ENCODE results near the gene CDYL. TPM values are rescaled to one million over a fixed set of nuclear protein-coding genes. Genes with fewer than 3 reads are reported as not detected.

Gene CDYL
- total RNA-seq, 1 experiment from 2014 or later = 41.6 TPM

- Mint-ChIP-seq H3K27me3 (ENCODE audit: insufficient read depth, unreplicated experiment) (no peaks in the 10 kb centered on the region), H3K27ac (ENCODE audit: unreplicated experiment) (no peak overlapping the region), H3K4me1 (ENCODE audit: low read depth, unreplicated experiment) (no peaks in the 10 kb centered on the region), H3K36me3 (ENCODE audit: insufficient read depth, unreplicated experiment) (no peaks in the 10 kb centered on the region), H3K4me3 (ENCODE audit: unreplicated experiment) (no peak overlapping the region), H3K9me3 (ENCODE audit: unreplicated experiment) (no peaks in the 10 kb centered on the region)
- BruUV-seq (replicated peaks) = no TSS peak
- CTCF ChIA-PET = no interaction called here
- no peaks in the 10 kb centered on the region for H3K4me1 ChIP-seq
- no peaks in the 10 kb centered on the region for H3K9me3 ChIP-seq
- H3K36me3 ChIP-seq (ENCODE audit: control insufficient read depth, insufficient read depth, low read length) = no peaks in the 10 kb centered on the region
- intact Hi-C loops (cut with micrococcal nuclease; ENCODE audit: unreplicated experiment) = no loop called here
- DNase-seq = no peak
- no peaks in the 10 kb centered on the region for H3K27me3 ChIP-seq (replicated peaks; ENCODE audit: control insufficient read depth, insufficient read depth, low read length)
- H3K4me3 ChIP-seq (ENCODE audit: low read depth, low read length) = no peak overlapping the region
- no peak for TF ChIP-seq CTCF (IDR thresholded peaks at IDR 0.05; ENCODE audit: insufficient read depth in 1 of 2, low read depth in 1 of 2, low read length in 1 of 2, severe bottlenecking in 1 of 2, unreplicated experiment in 1 of 2)
- POLR2A ChIA-PET = no interaction called here
Observed at GRCh38 chr6:4871825-4872224, 95.6 kb downstream of the CDYL start.

GRCh38 chr6:4872841-4873240, 96.6 kb downstream of the CDYL start:
- H3K4me3 ChIP-seq (ENCODE audit: low read depth, low read length) = no peak overlapping the region
- BruUV-seq (replicated peaks) = no TSS peak
- Mint-ChIP-seq H3K9me3 (ENCODE audit: unreplicated experiment) (no peaks in the 10 kb centered on the region), H3K27ac (ENCODE audit: unreplicated experiment) (no peak overlapping the region), H3K27me3 (ENCODE audit: insufficient read depth, unreplicated experiment) (no peaks in the 10 kb centered on the region), H3K36me3 (ENCODE audit: insufficient read depth, unreplicated experiment) (no peaks in the 10 kb centered on the region), H3K4me1 (ENCODE audit: low read depth, unreplicated experiment) (no peaks in the 10 kb centered on the region), H3K4me3 (ENCODE audit: unreplicated experiment) (no peak overlapping the region)
- H3K27me3 ChIP-seq (replicated peaks; ENCODE audit: control insufficient read depth, insufficient read depth, low read length) = no peaks in the 10 kb centered on the region
- H3K36me3 ChIP-seq (ENCODE audit: control insufficient read depth, insufficient read depth, low read length) = no peaks in the 10 kb centered on the region
- no peaks in the 10 kb centered on the region for H3K9me3 ChIP-seq
- intact Hi-C loops (cut with micrococcal nuclease; ENCODE audit: unreplicated experiment) = no loop called here
- no peak for DNase-seq
- ChIA-PET POLR2A (no interaction called here), CTCF (no interaction called here)
- H3K4me1 ChIP-seq = no peaks in the 10 kb centered on the region
- TF ChIP-seq CTCF (IDR thresholded peaks at IDR 0.05; ENCODE audit: insufficient read depth in 1 of 2, low read depth in 1 of 2, low read length in 1 of 2, severe bottlenecking in 1 of 2, unreplicated experiment in 1 of 2) = no peak

GRCh38 chr6:4873928-4874327, 97.7 kb downstream of the CDYL start:
- H3K4me3 Mint-ChIP-seq (ENCODE audit: unreplicated experiment) = no peak overlapping the region
- CTCF ChIA-PET = no interaction called here
- H3K27ac Mint-ChIP-seq (ENCODE audit: unreplicated experiment) = no peak overlapping the region

More at GRCh38 chr6:4873928-4874327, 97.7 kb downstream of the CDYL start:
- H3K4me3 ChIP-seq (ENCODE audit: low read depth, low read length) = no peak overlapping the region
- no peaks in the 10 kb centered on the region for H3K36me3 ChIP-seq (ENCODE audit: control insufficient read depth, insufficient read depth, low read length)
- no peaks in the 10 kb centered on the region for H3K27me3 ChIP-seq (replicated peaks; ENCODE audit: control insufficient read depth, insufficient read depth, low read length)
- Mint-ChIP-seq H3K4me1 (ENCODE audit: low read depth, unreplicated experiment) (no peaks in the 10 kb centered on the region), H3K27me3 (ENCODE audit: insufficient read depth, unreplicated experiment) (no peaks in the 10 kb centered on the region), H3K9me3 (ENCODE audit: unreplicated experiment) (no peaks in the 10 kb centered on the region), H3K36me3 (ENCODE audit: insufficient read depth, unreplicated experiment) (no peaks in the 10 kb centered on the region)
- no peaks in the 10 kb centered on the region for H3K4me1 ChIP-seq
- H3K9me3 ChIP-seq = no peaks in the 10 kb centered on the region
- no peak for DNase-seq
- intact Hi-C loops (cut with micrococcal nuclease; ENCODE audit: unreplicated experiment) = no loop called here
- POLR2A ChIA-PET = no interaction called here
- no TSS peak for BruUV-seq (replicated peaks)
- no peak for TF ChIP-seq CTCF (IDR thresholded peaks at IDR 0.05; ENCODE audit: insufficient read depth in 1 of 2, low read depth in 1 of 2, low read length in 1 of 2, severe bottlenecking in 1 of 2, unreplicated experiment in 1 of 2)
